ENCODE measurements around the gene POU3F1. TPM values are rescaled to one million over a fixed set of nuclear protein-coding genes. Genes with fewer than 3 reads are reported as not detected.
"Not testable (repeated sequence)": the region's sequence is repeated elsewhere in the genome, so short reads cannot be mapped to it uniquely, and the experiment has no call there.

POU3F1 gene
- total RNA-seq, 1 experiment from 2014 or later = not detected

DNA sequence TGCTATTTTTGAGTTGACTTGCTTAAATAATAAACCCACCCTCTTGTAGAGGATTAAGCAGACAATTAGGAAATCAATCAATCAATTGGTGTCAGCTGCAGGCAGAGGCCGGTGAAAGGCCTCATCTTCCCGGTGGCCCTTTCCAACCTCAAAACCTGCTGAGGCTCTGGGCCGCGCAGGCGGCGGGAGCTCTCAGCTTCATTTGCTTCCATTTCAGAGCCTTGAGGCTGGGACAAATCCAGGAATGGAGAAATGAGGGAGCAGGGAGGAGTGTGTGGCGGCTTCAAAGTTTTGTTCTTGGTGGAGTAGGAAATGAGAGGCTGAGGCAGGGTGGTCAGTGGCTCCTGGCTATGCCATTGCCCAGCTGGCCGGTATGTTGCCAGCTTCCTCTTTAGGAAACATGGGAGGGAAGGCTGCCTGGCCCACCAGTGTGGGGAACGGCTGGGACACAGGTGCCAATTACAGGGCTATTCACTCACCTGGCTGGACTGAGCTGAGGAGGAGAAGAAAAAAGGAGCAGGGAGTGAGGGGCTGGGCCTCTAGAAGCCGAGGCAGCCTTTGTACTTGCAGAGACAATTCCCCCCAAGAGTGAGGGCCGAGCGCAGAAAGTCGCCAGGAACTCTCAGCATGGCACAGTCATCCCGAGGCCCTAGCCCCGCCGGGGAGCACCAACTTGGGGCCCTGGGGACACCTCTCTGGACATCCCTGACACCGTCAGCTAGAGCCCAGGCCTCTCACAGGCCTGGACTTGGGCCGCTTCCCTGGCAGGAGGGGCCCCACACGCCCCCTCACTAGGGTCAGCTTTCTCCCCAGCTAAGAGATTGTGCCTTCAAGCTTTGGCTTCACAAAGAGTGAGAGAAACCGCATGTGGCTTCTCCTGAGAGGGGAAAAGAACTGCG lies 4.4 kb downstream of the POU3F1 start:
- no peaks in the 10 kb centered on the region for H3K36me3 ChIP-seq
- peaks cover 14% of the 10 kb centered on the region for H3K27me3 ChIP-seq
- H3K9me3 ChIP-seq = no peaks in the 10 kb centered on the region
- DNase-seq = no peak
- H3K4me3 ChIP-seq = no peak overlapping the region

DNA sequence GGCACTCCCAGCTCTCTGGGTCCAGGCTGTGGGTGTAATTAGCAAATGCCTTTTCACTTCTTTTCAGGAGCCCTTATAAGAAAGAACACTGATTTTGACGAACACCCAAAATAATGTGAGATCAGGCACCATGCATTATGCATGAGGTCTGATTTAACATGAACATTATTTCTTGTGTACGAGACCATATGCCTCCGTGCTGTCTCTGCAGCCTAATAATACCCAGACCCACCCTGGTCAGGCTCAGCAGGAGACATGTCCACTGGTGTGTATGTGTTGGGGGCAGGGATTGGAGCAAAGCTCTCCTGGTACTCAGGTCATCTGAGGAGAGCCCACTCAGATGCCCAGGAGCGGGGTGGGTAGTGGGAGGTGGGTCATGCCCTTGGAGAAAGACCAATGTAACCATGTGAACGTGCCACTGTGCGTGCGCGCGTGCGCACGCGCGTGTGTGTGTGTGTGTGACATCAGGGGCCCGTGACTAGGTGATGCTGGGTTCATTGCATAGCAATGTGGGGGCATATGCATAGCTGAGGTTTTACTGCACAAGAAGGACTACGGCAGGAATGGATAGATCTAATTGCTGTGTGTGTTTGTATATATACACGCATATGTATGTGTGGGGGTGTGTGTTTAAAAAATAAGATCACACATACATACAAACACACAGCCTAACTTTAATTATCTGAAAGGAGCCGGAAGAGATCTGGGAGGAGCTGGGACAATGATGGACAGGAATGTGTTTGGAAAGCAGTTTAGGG lies 7.1 kb downstream of the POU3F1 start:
- H3K27me3 ChIP-seq = peaks cover 5% of the 10 kb centered on the region; the same call in 1 of the 2 replicates
- H3K36me3 ChIP-seq = no peaks in the 10 kb centered on the region
- no peak for DNase-seq
- H3K4me3 ChIP-seq = no peak overlapping the region
- no peaks in the 10 kb centered on the region for H3K9me3 ChIP-seq

DNA sequence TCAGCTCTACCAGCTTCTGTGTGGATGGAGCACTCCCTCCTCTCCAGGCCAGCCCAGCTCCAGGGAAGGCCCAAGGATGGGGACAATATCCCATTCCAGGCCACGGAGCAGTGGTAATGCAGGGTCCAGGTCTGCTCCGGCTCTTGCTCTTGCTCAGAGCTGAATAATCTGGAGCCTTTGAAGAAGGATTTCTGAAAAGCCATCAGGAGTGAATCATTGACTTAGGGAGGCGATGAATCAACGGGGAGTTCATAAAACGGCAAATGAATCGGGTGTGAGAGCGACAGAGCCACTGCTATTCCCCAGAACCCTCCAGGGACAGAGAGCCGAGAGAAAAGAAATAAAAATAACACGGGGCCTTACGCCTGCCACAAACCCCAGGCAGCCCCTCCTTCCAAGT lies 7.7 kb downstream of the POU3F1 start:
- Histone ChIP-seq H3K36me3 (no peaks in the 10 kb centered on the region), H3K27me3 (peaks cover under 1% of the 10 kb centered on the region; the same call in 1 of the 2 replicates), H3K9me3 (no peaks in the 10 kb centered on the region), H3K4me3 (no peak overlapping the region)
- peak; percentile 36 for DNase-seq

DNA sequence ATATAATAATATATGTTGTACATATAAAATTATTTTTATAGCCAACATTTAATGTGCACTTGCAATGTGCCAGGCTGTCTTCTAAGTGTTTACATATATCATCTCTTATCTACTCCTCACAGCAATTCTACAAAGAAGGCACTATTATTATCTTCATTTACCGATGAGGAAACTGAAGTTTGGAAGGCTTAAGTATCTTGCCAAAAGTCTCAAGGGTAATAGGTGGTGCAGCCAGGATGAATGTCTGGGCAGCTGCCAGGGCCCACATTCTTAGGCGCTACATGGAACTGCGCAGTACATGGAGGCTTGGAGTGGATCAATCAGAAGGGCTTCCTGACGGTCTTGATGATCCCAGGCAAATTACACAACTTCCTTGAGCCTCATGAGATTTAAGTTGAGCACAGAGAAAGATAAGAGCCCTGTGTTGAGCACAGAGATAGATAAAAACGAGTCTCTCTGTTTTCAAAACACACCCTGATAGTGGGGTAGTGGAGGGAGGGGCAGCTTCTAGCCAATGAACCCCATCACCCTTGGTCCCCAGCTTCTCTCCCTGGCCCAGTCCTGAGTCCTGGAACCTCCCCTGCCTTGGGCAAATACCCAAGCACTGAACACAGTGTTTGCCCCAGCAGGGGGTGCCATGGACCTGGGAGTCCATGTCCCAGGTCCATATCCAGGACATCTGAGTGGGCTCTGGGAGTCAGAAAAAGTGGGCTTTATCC lies 9.2 kb downstream of the POU3F1 start:
- Histone ChIP-seq H3K36me3 (no peaks in the 10 kb centered on the region), H3K27me3 (no peaks in the 10 kb centered on the region), H3K9me3 (no peaks in the 10 kb centered on the region), H3K4me3 (no peak overlapping the region)
- no peak for DNase-seq

DNA sequence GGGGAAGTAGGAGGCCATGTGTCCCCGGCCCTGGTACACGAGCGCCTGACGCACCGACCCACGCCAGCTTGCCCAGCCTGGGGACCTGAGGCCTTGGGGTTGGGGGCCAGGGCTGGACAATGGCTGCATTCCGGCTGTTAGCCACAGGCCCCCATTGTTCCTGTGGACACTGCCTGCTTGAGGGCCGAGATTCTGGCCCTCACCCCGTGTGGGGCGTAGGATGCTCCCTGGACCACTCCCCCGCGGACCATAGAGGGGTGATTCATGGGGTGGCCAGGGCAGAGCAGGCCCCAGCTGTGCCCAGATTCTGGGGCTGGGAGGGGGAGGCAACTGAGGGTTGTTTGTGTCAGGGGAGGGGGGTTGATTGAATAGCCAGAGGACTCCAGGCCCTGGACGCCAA lies 11.7 kb downstream of the POU3F1 start:
- Histone ChIP-seq H3K36me3 (no peaks in the 10 kb centered on the region), H3K9me3 (no peaks in the 10 kb centered on the region), H3K4me3 (no peak overlapping the region), H3K27me3 (no peaks in the 10 kb centered on the region)
- no peak for DNase-seq

DNA sequence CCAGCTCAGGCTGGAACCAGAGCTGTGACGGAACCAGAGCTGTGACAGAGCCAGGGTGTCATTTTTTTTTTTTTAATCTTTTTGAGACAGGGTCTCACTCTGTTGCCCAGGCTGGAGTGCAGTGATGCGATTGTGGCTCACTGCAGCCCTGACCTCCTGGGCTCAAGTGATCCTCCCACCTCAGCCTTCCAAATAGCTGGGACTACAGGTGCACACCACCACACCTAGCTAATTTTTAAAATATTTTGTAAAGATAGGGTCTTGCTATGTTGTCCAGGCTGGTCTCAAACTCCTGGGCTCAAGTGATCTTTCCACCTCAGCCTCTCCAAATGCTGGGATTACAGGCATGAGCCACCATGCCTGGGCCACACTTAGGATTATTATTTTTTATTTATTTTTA lies 13.6 kb downstream of the POU3F1 start:
- not testable (repeated sequence) for H3K27me3 ChIP-seq, DNase-seq, H3K4me3 ChIP-seq, H3K36me3 ChIP-seq, H3K9me3 ChIP-seq

DNA sequence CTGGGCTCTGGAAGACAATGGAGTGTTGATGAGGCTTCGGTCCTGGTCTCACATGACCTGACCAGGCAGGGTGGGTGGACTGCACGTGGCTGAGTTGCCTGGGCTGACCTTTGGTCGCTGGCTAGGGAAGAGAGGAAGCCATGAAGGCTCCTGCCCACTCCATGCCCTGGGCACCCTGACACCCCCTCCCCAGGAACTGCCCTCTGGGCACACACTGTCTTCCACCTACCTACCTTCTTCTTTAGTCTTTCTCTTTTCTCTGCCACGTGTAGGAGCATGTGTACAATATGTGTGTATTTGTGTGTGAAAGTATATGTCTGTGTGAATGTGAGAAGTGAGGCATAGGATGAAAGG lies 15.1 kb downstream of the POU3F1 start:
- Histone ChIP-seq H3K9me3 (no peaks in the 10 kb centered on the region), H3K36me3 (no peaks in the 10 kb centered on the region; the same call in 1 of the 2 replicates), H3K27me3 (no peaks in the 10 kb centered on the region), H3K4me3 (no peak overlapping the region)
- DNase-seq = no peak

DNA sequence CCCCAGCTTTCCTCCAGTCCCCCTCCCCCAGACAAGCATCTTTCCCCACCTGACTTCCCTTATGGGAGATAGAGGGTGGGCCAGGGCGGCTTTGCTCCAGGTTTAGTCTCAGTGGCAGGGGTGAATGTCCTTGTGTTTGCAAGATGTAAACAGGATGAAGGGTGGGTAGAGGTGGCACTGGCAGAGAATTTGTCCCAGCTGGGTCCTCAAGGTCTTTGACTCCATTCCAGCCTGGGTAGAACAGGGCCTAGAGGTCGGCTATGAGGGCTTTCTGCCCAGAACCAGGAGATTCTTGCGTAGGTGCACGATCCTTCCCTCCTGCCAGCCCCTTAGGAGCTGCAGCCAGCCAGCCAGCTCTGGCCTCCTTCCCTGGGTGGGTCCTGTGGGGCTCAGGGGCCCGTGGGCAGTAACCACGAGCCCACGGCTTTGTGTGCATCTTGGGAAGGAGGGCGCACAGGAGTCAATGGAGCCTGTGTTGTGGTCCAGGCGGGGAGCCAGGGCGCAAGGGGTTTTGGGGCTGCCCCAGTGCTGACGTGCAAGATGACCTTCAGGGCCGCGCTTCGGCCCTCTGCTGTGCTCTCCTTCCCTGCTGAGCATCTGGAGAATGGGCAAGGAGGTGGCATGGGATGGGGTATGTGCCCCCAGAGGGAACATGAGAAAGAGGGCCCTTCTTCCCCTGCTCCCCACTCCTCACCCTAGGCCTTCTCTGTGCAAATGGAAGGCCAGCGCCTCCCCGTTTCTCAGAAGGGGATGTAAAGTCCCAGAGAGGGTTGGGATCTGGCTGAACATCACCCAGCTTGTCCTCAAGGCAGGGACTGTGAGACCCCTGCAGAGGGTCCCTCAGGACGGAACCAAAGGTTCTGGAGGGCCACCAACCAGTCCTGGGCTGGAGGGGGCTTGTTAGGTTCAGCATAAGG lies 15.7 kb downstream of the POU3F1 start:
- Histone ChIP-seq H3K4me3 (no peak overlapping the region), H3K36me3 (peaks cover 3% of the 10 kb centered on the region), H3K27me3 (no peaks in the 10 kb centered on the region), H3K9me3 (no peaks in the 10 kb centered on the region)
- DNase-seq = no peak

DNA sequence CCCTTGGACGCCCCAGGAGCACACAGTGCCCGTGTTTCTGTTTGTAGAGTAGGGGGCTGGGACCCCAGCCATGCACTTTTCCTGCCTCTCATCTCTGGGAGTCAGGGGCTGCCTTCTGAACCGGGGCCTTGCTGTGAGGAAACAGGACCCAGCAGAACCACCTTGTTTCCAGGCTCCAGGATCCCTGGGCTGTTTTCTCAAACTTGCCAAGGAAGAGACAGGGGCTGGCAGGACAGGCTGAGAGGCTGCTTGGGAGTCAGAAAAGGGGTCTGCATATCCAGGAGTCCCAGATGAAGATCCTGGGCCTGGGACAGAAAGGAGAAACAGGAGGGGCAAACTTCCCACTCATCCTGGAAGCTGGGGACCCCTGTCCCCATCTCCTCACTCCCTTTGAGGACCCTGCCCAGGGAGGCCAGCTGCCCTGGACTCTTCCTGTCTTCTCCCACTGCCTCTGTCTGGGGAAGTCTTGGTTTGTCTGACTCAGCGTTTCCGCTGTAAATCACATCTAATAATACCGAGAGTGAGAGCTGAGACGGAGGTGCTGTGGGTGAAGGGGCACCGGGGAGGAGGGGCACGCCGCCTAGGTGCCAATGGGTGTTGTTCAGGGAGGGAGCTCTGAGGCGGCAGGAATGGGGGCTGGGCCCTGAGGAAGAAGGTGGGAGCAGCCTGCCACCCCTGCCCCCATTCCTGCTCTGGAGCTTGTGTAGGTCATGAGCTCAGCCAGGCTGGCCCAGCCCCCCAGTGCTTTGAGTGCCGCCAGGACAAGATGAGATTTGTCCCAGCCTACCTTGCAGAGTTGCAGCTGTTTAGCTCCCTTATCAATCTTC lies 16.7 kb downstream of the POU3F1 start:
- H3K27me3 ChIP-seq = no peaks in the 10 kb centered on the region
- H3K9me3 ChIP-seq = no peaks in the 10 kb centered on the region
- peaks cover 13% of the 10 kb centered on the region for H3K36me3 ChIP-seq
- peak; percentile 42 for DNase-seq
- no peak overlapping the region for H3K4me3 ChIP-seq

DNA sequence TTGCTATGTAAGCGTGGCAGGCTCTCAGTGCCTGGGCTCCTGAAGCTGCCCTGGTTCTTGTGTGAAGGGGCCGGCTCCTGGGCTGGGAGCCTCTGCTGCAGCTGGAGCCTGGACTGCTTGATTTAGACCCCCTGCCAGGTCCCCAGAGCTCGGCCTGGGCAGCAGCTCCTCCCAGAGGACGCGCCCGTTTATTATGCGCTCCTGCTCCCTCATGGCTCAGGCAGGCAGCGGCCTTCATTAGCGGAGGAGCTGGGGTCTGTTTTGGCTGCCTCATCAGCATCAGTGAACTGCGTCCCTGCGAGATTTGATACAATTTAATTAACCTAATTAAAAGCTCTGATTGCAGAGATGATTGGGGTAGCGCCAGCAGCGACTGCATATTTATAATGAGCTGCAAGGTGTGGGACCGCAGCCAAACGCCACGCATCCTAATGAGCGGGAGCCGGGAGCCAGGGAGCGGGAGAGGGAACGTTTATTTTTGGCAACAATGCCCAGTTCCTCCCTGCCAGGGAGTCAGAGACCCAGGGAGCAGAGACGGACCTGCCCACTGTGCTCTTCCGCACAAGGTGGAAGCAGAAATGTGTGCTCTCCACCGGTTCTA lies 17.4 kb downstream of the POU3F1 start:
- H3K4me3 ChIP-seq = no peak overlapping the region
- no peaks in the 10 kb centered on the region for H3K9me3 ChIP-seq
- H3K27me3 ChIP-seq = no peaks in the 10 kb centered on the region
- no peak for DNase-seq
- H3K36me3 ChIP-seq = peaks cover 17% of the 10 kb centered on the region

DNA sequence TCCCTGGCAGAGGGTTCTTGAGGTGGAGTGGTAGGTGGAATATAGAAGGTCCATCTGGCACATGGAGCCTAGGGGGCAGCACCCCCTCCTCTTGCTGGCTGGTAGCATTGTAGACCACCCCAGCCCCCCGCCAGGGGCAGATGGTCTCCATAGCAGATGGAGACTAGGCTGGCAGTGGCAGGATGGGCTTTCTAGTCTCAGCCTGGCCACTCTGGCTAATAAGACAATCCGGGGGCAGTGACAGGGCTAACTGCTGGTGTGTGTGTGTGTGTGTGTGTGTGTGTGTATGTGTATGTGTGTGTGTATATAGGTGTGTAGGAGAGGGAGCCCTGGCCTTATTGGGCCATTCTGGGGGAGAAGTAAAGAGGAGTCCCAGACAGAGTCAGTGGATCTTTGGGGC lies 17.9 kb downstream of the POU3F1 start:
- H3K9me3 ChIP-seq = no peaks in the 10 kb centered on the region
- DNase-seq = no peak
- no peaks in the 10 kb centered on the region for H3K27me3 ChIP-seq
- peaks cover 21% of the 10 kb centered on the region for H3K36me3 ChIP-seq
- H3K4me3 ChIP-seq = no peak overlapping the region

DNA sequence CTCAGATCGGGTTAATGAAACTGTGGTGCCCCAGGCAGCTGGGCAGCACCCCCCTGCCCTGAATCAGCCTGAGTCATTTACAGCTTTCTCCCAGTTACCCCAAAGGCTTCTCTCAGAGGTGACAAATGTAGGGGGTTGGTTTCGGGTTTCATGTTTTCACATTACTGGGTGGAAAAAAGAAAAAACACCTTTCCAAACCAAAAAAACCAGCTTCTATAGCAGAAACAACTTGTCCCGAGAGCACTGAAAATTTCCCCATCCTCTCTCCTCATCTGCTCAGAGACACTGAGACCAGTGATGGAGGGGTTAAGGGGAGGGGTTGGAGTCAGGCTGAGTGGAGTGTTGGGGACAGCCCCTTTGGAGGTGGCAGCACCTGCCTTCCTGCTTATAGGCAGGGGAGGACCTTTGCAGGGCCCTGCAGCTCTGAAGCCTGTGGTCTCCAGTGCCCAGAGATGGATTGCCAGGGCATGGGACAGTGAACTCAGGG lies 18.4 kb downstream of the POU3F1 start:
- H3K9me3 ChIP-seq = no peaks in the 10 kb centered on the region
- no peak overlapping the region for H3K4me3 ChIP-seq
- no peaks in the 10 kb centered on the region for H3K27me3 ChIP-seq
- peaks cover 26% of the 10 kb centered on the region for H3K36me3 ChIP-seq
- DNase-seq = no peak

DNA sequence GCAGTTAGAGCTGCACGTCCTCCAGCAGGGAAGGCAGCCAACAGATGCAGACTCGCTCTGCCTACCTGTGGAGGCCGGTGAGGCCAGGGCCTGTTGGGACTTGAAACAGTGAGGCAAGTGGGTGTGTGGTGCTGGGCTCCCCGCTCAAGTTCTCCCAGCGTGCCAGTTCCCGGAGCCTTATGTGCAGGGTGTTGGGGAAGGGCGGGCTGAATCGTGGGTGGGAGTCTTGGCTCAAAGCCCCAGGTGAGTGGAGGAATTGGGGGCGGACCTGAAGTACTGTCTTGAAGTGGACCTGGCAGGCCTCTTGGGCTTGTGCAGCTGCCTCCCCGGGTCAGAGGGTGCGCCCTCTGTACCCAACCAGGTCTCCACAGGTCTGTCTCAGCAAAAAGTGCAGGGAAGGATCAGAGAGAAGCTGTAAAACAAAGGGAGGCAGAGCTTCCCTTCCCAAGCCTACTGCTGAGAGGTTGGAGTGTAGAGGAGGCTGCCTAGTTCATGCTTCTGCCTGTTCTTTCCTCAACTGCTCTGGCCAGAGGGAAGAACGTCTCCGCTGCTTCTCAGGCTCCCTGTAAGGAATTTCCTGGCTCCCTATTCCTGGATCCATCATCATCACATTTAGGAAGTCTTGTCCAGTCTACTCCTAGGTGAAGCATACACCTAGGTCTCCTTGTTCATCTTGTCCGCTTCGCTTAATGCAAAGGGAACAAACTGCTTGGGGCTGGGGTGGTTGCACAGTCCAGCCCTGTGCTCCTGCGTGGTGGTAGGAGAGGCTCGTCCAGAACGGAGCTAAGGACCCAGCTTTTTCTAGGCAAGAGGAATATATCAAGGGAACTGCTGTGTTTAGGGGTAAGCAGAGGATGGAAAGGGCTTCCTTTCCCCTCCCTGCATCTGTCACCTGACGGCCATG lies 19.1 kb downstream of the POU3F1 start:
- no peak for DNase-seq
- no peak overlapping the region for H3K4me3 ChIP-seq
- H3K27me3 ChIP-seq = no peaks in the 10 kb centered on the region
- H3K36me3 ChIP-seq = peaks cover 33% of the 10 kb centered on the region
- H3K9me3 ChIP-seq = no peaks in the 10 kb centered on the region

DNA sequence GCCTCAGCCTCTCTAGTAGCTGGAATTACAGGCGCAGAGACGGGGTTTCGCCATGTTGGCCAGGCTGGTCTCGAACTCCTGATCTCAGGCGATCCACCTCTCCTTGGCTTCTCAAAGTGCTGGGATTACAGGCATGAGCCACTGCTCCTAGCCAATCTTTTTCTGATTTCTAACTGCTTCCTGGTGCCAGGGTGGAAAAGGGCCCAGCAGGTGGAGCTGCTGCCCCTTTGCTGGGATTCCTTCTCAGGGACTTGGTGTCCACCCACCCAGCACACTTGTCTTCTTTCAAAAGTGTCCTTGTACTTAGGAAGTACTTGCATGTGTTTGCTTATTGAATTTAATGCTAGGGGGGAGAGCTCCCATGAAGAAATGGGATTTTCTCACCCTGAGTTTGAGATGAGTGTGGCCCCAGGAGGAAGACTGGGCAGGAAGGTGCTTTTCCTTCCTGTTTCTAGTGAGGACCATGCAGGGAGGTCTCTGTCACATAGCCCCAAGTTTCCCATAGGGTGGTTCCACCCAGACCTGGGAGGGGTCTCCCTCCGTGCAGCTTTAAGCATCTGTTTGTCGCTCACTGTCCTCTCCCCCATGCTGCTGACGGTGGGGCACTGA lies 19.9 kb downstream of the POU3F1 start:
- H3K27me3 ChIP-seq = no peaks in the 10 kb centered on the region
- DNase-seq = peak; percentile 32
- peaks cover 41% of the 10 kb centered on the region for H3K36me3 ChIP-seq
- H3K9me3 ChIP-seq = no peaks in the 10 kb centered on the region
- no peak overlapping the region for H3K4me3 ChIP-seq
